NCI-H345 treated with DMSO at 0.1 percent for 48 hours (cell line): ENCODE data around the gene SEC31A.
A peak's percentile ranks its signal among the peaks of the same experiment; 100 is the strongest.
"Not testable (repeated sequence)": the region's sequence is repeated elsewhere in the genome, so short reads cannot be mapped to it uniquely, and the experiment has no call there.

Experiments
- DNase-seq: peaks from one replicate; lab custom pipeline; 2025; ENCODE audit not compliant: unreplicated experiment; lab: John Stamatoyannopoulos, UW

Gene SEC31A

GRCh38 chr4:82839624-82840023 is 51.3 kb downstream of the SEC31A start:
- DNase-seq, result no peak

GRCh38 chr4:82833696-82834313 is 57.1 kb downstream of the SEC31A start:
- DNase-seq, result no peak

DNA sequence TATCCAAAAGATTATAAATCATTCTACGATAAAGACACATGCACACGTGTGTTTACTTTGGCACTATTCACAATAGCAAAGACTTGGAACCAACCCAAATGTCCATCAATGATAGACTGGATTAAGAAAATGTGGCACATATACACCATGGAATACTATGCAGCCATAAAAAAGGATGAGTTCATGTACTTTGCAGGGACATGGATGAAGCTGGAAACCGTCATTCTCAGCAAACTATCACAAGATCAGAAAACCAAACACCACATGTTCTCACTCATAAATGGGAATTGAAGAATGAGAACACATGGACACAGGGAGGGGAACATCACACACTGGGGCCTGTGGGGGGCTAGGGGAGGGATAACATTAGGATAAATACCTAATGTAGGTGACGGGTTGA is 57.9 kb downstream of the SEC31A start:
- not testable (repeated sequence) for DNase-seq

- no peak for DNase-seq
Measured at GRCh38 chr4:82825425-82825824, 65.5 kb downstream of the SEC31A start.

GRCh38 chr4:82823062-82823461 is 67.9 kb downstream of the SEC31A start:
- no peak for DNase-seq

GRCh38 chr4:82820689-82821088 is 70.3 kb downstream of the SEC31A start:
- DNase-seq, result no peak

GRCh38 chr4:82818664-82819662 is 72.0 kb downstream of the SEC31A start:
- DNase-seq, result no peak

DNA sequence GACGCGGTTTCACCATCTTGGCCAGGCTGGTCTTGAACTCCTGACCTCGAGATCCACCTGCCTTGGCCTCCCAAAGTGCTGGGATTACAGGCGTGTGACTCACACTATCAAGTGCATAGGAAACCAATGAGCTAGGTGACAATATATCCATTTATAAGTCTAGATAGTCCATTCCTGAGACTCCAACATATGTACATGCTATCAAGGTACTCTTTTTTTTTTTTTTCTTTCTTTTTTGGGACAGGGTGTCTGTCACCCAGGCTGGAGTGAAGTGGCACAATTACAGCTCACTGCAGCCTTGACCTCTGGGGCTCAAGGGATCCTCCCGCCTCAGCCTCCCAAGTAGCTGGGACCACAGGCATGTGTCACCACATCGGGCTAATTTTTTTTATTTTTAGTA is 74.1 kb downstream of the SEC31A start:
- DNase-seq, result not testable (repeated sequence)

DNA sequence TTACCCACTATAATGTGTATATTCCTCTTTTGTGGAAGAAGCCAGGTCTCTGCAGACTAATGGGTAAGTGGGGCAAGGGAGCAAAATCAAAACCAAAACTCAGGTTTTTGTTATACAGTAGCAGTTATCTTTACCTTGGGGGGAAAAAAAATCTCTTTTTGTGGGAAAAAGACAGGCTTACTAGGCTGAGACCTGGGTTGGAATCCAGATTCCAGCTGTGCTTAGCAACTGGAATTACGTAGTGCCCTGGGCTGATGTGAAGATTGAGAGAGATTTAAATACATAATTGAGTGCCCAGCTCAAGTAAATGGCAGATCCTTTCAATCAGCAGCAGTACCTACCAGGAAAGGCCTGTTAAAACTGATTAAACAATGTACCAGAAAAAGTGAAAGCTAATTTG is 76.9 kb downstream of the SEC31A start:
- DNase-seq, result no peak

- DNase-seq, result no peak
Measured at GRCh38 chr4:82811838-82812341, 79.1 kb downstream of the SEC31A start.

DNA sequence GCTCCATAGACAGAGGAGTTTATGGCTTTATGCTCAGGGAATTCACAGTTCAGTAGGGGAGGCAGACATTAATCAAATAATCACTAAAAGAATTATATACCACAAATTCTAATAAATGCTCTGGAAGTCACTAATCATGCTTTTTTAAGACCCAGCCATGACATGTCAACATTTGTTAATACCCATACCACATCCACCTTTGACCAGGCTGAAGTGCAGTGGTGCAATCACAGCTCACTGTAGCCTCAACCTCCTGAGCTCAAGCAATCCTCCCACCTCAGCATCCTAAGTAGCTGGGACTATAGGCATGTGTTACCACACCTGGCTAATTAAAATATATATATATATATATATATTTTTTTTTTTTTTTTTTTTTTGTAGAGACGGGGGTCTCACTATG is 79.6 kb downstream of the SEC31A start:
- no peak for DNase-seq

DNA sequence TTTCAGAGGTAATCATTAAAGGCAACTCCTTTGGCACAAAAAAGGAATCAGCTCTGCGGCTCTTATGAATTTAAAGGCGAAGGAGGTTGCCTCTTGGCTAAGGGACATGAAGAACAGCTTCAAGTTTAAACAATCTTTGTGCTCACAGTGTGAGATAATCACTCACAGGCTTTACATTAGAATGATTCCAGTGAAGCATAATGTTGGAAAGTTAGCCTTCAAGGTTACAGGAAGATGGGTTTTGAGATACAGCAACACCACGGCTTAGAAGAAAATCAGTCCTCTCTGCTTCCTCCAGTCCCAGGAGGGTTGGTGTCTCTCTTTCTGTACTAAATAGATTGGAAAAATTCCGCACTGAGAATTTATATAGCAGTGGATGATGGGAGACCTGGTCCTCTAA is 80.8 kb downstream of the SEC31A start:
- DNase-seq, result no peak

DNA sequence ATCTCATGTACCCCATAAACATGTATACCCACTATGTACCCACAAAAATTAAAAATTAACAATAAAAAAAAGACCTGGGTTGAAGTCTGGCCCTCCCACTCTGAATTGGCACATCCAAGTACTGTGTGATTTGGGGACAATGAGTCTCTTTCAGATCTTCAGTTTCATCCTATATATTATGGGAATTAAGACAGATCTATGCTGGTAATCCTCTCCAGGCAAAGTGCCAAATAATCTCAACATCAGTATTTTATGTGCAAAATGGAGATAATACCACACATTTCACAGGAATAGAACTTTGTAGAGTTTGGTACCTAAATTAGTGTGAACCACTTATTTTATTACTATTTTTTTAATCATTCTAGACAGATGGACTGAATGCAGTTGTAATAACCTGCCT is 81.3 kb downstream of the SEC31A start:
- DNase-seq, result no peak

DNA sequence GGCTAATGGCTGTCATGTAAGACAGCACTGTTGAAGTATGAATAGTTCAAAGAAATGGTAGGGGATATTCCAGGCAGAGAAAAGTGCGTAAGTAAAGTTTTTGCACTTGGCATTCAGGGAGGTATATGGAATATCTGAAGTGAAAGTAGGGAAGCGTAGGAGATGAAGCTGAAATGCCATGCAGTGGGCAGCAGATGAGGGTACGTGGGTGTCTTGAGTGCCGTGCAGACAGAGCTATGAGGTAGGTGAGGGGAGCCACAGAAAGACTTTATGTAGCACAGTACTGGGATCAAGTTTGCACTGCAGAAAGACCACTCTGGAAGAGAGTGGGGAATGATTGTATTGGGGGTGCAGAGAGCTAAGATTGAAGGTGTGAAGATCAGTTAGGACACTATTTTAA is 87.2 kb downstream of the SEC31A start:
- DNase-seq, result no peak

DNA sequence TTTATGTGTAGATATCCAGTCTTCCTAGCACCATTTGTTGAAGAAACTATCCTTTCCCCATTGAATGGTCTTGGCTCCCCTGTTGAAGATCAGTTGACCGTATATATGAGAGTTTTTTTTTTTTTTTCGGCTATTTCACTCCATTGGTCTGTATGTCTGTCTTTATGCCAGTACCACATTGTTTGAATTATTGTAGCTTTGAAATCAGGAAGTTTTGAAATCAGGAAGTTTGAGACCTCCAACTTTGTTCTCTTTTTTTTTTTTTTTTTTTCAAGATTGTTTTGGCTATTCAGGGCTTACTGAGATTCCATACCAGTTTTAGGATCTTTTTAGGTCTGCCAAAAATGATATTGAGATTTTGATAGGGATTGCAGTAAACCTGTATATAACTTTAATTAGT is 88.0 kb downstream of the SEC31A start:
- DNase-seq, result no peak

DNA sequence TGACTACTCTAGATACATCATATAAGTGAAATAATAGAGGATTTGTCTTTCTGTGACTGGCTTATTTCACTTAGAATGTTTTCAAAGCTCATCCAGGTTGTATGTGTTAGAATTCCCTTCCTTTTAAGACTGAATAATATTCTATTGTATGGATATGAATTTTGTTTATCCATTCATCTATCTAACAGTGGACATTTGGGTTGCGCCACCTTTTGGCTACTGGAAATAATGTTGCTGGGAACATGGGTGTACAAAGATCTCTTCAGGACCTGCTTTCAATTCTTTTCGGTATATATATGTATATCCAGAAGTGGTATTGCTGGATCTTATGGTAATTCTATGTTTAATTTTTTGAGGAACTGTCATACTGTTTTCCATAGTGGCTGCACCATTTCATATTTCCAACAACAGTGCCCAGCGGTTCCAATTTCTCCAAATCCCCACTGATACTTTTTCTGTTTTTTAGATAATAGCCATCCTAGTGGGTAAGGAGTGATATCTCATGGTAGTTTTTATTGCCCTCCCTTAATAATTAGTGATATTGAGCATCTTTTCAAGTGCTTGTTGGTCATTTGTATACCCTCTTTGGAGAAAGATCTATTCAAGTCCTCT is 88.9 kb downstream of the SEC31A start:
- no peak for DNase-seq

- DNase-seq, result no peak
Measured at GRCh38 chr4:82799006-82799881, 91.7 kb downstream of the SEC31A start.

DNA sequence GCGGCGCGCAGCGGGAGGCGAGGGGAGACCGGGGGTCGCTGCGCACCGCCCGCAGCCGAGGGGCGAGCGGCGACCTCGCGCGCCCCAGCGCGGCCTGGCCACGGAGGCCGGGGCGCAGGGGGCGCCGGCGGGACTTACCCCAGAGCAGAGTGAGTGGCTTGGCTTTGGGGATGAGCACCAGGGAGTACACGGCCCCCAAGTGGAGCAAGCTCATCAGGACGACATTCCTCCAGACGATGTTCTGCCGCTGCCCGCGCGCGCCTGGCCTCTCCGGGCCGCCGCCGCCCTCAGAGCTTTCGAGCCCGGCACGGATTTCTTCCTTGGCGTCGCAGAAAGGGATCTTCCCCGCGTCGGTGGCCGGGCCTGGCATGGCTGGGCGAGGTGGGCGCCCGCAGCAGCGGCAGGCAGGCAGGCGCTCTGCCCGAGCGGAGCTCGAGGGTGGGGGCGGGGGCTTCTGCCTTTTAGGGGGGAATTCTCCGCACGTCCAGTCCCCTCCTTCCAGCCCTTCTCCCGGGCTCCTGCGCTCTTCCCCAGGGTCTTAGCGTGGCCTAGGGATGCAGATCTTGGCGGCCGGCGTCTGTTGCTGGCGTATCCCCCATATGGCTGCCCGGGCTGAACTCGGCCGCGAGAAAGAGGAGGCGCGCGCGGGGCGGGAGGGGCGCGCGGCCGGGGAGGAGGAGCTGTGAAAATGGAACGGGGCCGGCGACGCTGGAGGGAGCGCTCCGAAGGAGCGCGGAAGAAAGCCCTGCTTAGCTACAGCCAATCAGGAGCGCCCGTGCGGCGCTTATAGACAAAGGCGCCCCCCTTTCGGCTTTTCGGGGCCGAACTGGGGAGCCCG is 92.6 kb downstream of the SEC31A start, which contains the start of gene SCD5:
SCD5 (minus strand) TSS at position 629 of the 838 bp plus-strand sequence; CDS start at position 370, 259 bp downstream.
- DNase-seq, result peak; percentile 15

- DNase-seq, result no peak
Measured at GRCh38 chr4:82797405-82798111, 93.4 kb downstream of the SEC31A start.
